SK-N-SH treated with all-trans-retinoic acid at 6 μM for 48 hours (cell line): Measurements from ENCODE around the gene HOATZ.

ENCODE experiments used
- ATAC-seq: fragments of 200-7000 bp; cut with Tn5 transposase; 3 replicates; pipeline ENCODE4 v1.9.1; 2020; ENCODE audit warnings: mild to moderate bottlenecking, moderate library complexity
- ARNTL ChIP-seq: fragments of 450-650 bp; formaldehyde crosslinking; IDR thresholded peaks from 2 replicates; pipeline ENCODE4 v1.5.0; 2020; ENCODE audit warnings: low read depth, mild to moderate bottlenecking, moderate library complexity, borderline replicate concordance
- BACH2 ChIP-seq: fragments of 250-450 bp; sonication (Bioruptor Pico); IDR thresholded peaks from 2 replicates; pipeline ENCODE4 v1.9.0; 2021; ENCODE audit warnings: mild to moderate bottlenecking, borderline replicate concordance
- CREB5 ChIP-seq: fragments of 250-450 bp; sonication (Bioruptor Pico); IDR thresholded peaks from 2 replicates; pipeline ENCODE4 v1.5.1; 2020; ENCODE audit warnings: low read depth, mild to moderate bottlenecking, moderate library complexity
- CSDC2 ChIP-seq: fragments of 250-450 bp; sonication (Bioruptor Pico); IDR thresholded peaks from 2 replicates; pipeline ENCODE4 v1.5.0; 2020; ENCODE audit warnings: mild to moderate bottlenecking, moderate library complexity
- CSRNP3 ChIP-seq: fragments of 250-450 bp; sonication (Bioruptor Pico); IDR thresholded peaks from 2 replicates; pipeline ENCODE4 v1.5.1; 2021; ENCODE audit warnings: mild to moderate bottlenecking, moderate library complexity
- ESRRG ChIP-seq: fragments of 250-450 bp; sonication (Bioruptor Pico); IDR thresholded peaks from 2 replicates; pipeline ENCODE4 v1.6.1; 2021; ENCODE audit warnings: mild to moderate bottlenecking
- GLIS3 ChIP-seq: fragments of 250-450 bp; sonication (Bioruptor Pico); IDR thresholded peaks from 2 replicates; pipeline ENCODE4 v1.5.0; 2020; ENCODE audit warnings: mild to moderate bottlenecking, moderate library complexity
- ISL1 ChIP-seq: fragments of 250-450 bp; sonication (Bioruptor Pico); IDR thresholded peaks from 2 replicates; pipeline ENCODE4 v2.1.2; 2022; ENCODE audit warnings: mild to moderate bottlenecking, moderate library complexity
- OSR1 ChIP-seq: fragments of 250-450 bp; sonication (Bioruptor Pico); IDR thresholded peaks from 2 replicates; pipeline ENCODE4 v1.8.0; 2022; ENCODE audit warnings: moderate library complexity, mild to moderate bottlenecking, inconsistent platforms
- PATZ1 ChIP-seq: fragments of 250-450 bp; sonication (Bioruptor Pico); IDR thresholded peaks from 2 replicates; pipeline ENCODE4 v1.8.0; 2020; ENCODE audit warnings: mild to moderate bottlenecking, moderate library complexity, borderline replicate concordance
- PPARA ChIP-seq: fragments of 250-450 bp; sonication (Bioruptor Pico); IDR thresholded peaks from 2 replicates; pipeline ENCODE4 v1.5.0; 2020; ENCODE audit warnings: mild to moderate bottlenecking, borderline replicate concordance
- RARB ChIP-seq: fragments of 250-450 bp; sonication (Bioruptor Pico); IDR thresholded peaks from 2 replicates; pipeline ENCODE4 v1.8.0; 2021; ENCODE audit warnings: mild to moderate bottlenecking, moderate library complexity
- SNAI2 ChIP-seq: fragments of 250-450 bp; sonication (Bioruptor Pico); IDR thresholded peaks from 2 replicates; pipeline ENCODE4 v1.5.0; 2020; ENCODE audit warnings: mild to moderate bottlenecking, moderate library complexity
- TCF4 ChIP-seq: fragments of 250-450 bp; sonication (Bioruptor Pico); IDR thresholded peaks from 2 replicates; pipeline ENCODE4 v1.8.0; 2021; ENCODE audit warnings: mild to moderate bottlenecking, moderate library complexity, borderline replicate concordance
- TOX ChIP-seq: fragments of 250-450 bp; sonication (Bioruptor Pico); IDR thresholded peaks from 2 replicates; pipeline ENCODE4 v1.8.0; 2021; ENCODE audit warnings: mild to moderate bottlenecking, moderate library complexity, borderline replicate concordance
- TSHZ2 ChIP-seq: fragments of 250-450 bp; sonication (Bioruptor Pico); IDR thresholded peaks from 2 replicates; pipeline ENCODE4 v1.5.0; 2020; ENCODE audit warnings: mild to moderate bottlenecking, moderate library complexity
- ZC3H10 ChIP-seq: fragments of 250-450 bp; sonication (Bioruptor Pico); IDR thresholded peaks from 2 replicates; pipeline ENCODE4 v1.5.1; 2021; ENCODE audit warnings: mild to moderate bottlenecking, moderate library complexity
- ZFP30 ChIP-seq: fragments of 450-650 bp; formaldehyde crosslinking; IDR thresholded peaks from 2 replicates; pipeline ENCODE4 v1.5.0; 2022; ENCODE audit warnings: mild to moderate bottlenecking, moderate library complexity
- ZNF565 ChIP-seq: fragments of 450-650 bp; formaldehyde crosslinking; conservative IDR thresholded peaks from 2 replicates; pipeline ENCODE4 v1.5.0; 2020; ENCODE audit warnings: low read depth, mild to moderate bottlenecking, moderate library complexity
- ZNF70 ChIP-seq: fragments of 450-650 bp; formaldehyde crosslinking; IDR thresholded peaks from 2 replicates; pipeline ENCODE4 v1.5.0; 2020; ENCODE audit warnings: mild to moderate bottlenecking, moderate library complexity

HOATZ gene

GRCh38 chr11:111575740-111576139, 61.2 kb downstream of the HOATZ start:
- TF ChIP-seq ZFP30 (no peak), ISL1 (CRISPR knock-in tag) (no peak), ESRRG (no peak), TSHZ2 (CRISPR knock-in tag) (no peak), SNAI2 (CRISPR knock-in tag) (no peak), ARNTL (CRISPR knock-in tag) (no peak), GLIS3 (CRISPR knock-in tag) (no peak), TOX (CRISPR knock-in tag) (no peak), CREB5 (CRISPR knock-in tag) (no peak), PATZ1 (CRISPR knock-in tag) (no peak), RARB (no peak), ZNF565 (CRISPR knock-in tag) (no peak), ZC3H10 (no peak), TCF4 (no peak), CSDC2 (CRISPR knock-in tag) (no peak), OSR1 (CRISPR knock-in tag) (no peak)
- no peak for ATAC-seq

- no peak for TF ChIP-seq PATZ1 (CRISPR knock-in tag)
- TF ChIP-seq GLIS3 (CRISPR knock-in tag): no peak
- no peak for TF ChIP-seq ISL1 (CRISPR knock-in tag)
- no peak for TF ChIP-seq PPARA (CRISPR knock-in tag)
- no peak for TF ChIP-seq CSRNP3 (CRISPR knock-in tag)
- no peak for TF ChIP-seq BACH2 (CRISPR knock-in tag)
Observed at GRCh38 chr11:111577821-111578220, 63.2 kb downstream of the HOATZ start.

GRCh38 chr11:111581341-111581740, 66.8 kb downstream of the HOATZ start:
- ATAC-seq: no peak
- TF ChIP-seq PATZ1 (CRISPR knock-in tag) (no peak), TOX (CRISPR knock-in tag) (no peak), ZC3H10 (no peak), TSHZ2 (CRISPR knock-in tag) (no peak), CREB5 (CRISPR knock-in tag) (no peak), ZNF565 (CRISPR knock-in tag) (no peak), BACH2 (CRISPR knock-in tag) (no peak), OSR1 (CRISPR knock-in tag) (no peak), CSRNP3 (CRISPR knock-in tag) (no peak), CSDC2 (CRISPR knock-in tag) (no peak), ZNF70 (CRISPR knock-in tag) (no peak)

More at GRCh38 chr11:111577821-111578220, 63.2 kb downstream of the HOATZ start:
- no peak for ATAC-seq
